ENCODE results near the gene SSTR3. TPM values are rescaled to one million over a fixed set of nuclear protein-coding genes. Genes with fewer than 3 reads are reported as not detected.

SSTR3 gene
- total RNA-seq, 1 experiment from 2014 or later = not detected

GRCh38 chr22:37185646-37186227, 26.5 kb downstream of the SSTR3 start:
- Histone ChIP-seq H3K4me3 (ENCODE audit: low read depth, low read length, poor library complexity, severe bottlenecking) (no peak overlapping the region), H3K36me3 (ENCODE audit: insufficient read depth, low read length, poor library complexity, severe bottlenecking) (no peaks in the 10 kb centered on the region), H3K4me1 (ENCODE audit: insufficient read depth, low read length, poor library complexity, severe bottlenecking) (peaks cover 35% of the 10 kb centered on the region), H3K27ac (ENCODE audit: low read depth, low read length, poor library complexity, severe bottlenecking) (no peak overlapping the region), H3K27me3 (replicated peaks; ENCODE audit: insufficient read depth, low read depth, low read length, poor library complexity) (no peaks in the 10 kb centered on the region), H3K9me3 (ENCODE audit: low read depth, low read length, poor library complexity, severe bottlenecking) (no peaks in the 10 kb centered on the region)
- BruUV-seq (replicated peaks) = no TSS peak
- POLR2A ChIA-PET (ENCODE audit: low non-redundant PET) = no interaction called here
- DNase-seq (ENCODE audit: low spot score) = no peak
- CTCF ChIA-PET = no interaction called here
- intact Hi-C loops (cut with micrococcal nuclease; ENCODE audit: unreplicated experiment) = no loop called here
- no peak for TF ChIP-seq CTCF (conservative IDR thresholded peaks at IDR 0.05; ENCODE audit: low read depth, low read length)
- no peak for TF ChIP-seq EZH2 (IDR thresholded peaks at IDR 0.05; ENCODE audit: borderline replicate concordance, low read depth, low read length, poor library complexity, severe bottlenecking)

GRCh38 chr22:37184816-37185541, 27.3 kb downstream of the SSTR3 start:
- Histone ChIP-seq H3K36me3 (ENCODE audit: insufficient read depth, low read length, poor library complexity, severe bottlenecking) (no peaks in the 10 kb centered on the region), H3K27ac (ENCODE audit: low read depth, low read length, poor library complexity, severe bottlenecking) (no peak overlapping the region), H3K9me3 (ENCODE audit: low read depth, low read length, poor library complexity, severe bottlenecking) (no peaks in the 10 kb centered on the region), H3K27me3 (replicated peaks; ENCODE audit: insufficient read depth, low read depth, low read length, poor library complexity) (no peaks in the 10 kb centered on the region), H3K4me3 (ENCODE audit: low read depth, low read length, poor library complexity, severe bottlenecking) (no peak overlapping the region), H3K4me1 (ENCODE audit: insufficient read depth, low read length, poor library complexity, severe bottlenecking) (peaks cover 35% of the 10 kb centered on the region)
- TF ChIP-seq EZH2 (IDR thresholded peaks at IDR 0.05; ENCODE audit: borderline replicate concordance, low read depth, low read length, poor library complexity, severe bottlenecking) (no peak), CTCF (conservative IDR thresholded peaks at IDR 0.05; ENCODE audit: low read depth, low read length) (no peak)
- intact Hi-C loops (cut with micrococcal nuclease; ENCODE audit: unreplicated experiment) = no loop called here
- BruUV-seq (replicated peaks) = no TSS peak
- DNase-seq (ENCODE audit: low spot score) = no peak
- ChIA-PET CTCF (no interaction called here), POLR2A (ENCODE audit: low non-redundant PET) (no interaction called here)

GRCh38 chr22:37184380-37184755, 27.9 kb downstream of the SSTR3 start:
- TF ChIP-seq EZH2 (IDR thresholded peaks at IDR 0.05; ENCODE audit: borderline replicate concordance, low read depth, low read length, poor library complexity, severe bottlenecking) = no peak
- TF ChIP-seq CTCF (conservative IDR thresholded peaks at IDR 0.05; ENCODE audit: low read depth, low read length) = no peak
- Histone ChIP-seq H3K9me3 (ENCODE audit: low read depth, low read length, poor library complexity, severe bottlenecking) (no peaks in the 10 kb centered on the region), H3K27ac (ENCODE audit: low read depth, low read length, poor library complexity, severe bottlenecking) (no peak overlapping the region), H3K36me3 (ENCODE audit: insufficient read depth, low read length, poor library complexity, severe bottlenecking) (no peaks in the 10 kb centered on the region), H3K27me3 (replicated peaks; ENCODE audit: insufficient read depth, low read depth, low read length, poor library complexity) (no peaks in the 10 kb centered on the region), H3K4me1 (ENCODE audit: insufficient read depth, low read length, poor library complexity, severe bottlenecking) (peaks cover 29% of the 10 kb centered on the region), H3K4me3 (ENCODE audit: low read depth, low read length, poor library complexity, severe bottlenecking) (no peak overlapping the region)
- intact Hi-C loops (cut with micrococcal nuclease; ENCODE audit: unreplicated experiment) = no loop called here
- ChIA-PET POLR2A (ENCODE audit: low non-redundant PET) (no interaction called here), CTCF (no interaction called here)
- no peak for DNase-seq (ENCODE audit: low spot score)
- no TSS peak for BruUV-seq (replicated peaks)
